A549 treated with GW870086 at 1 μM for 4 hours (cell line): ENCODE measurements around the gene KLHL8. TPM values are rescaled to one million over a fixed set of nuclear protein-coding genes. Genes with fewer than 3 reads are reported as not detected.

Source experiments
- total RNA-seq: library from RNA; stranded (reverse); fragments of 200-300 nt; extraction: Qiagen RNA extraction; gene quantifications from 5 replicates; pipeline ENCODE4 v1.2.3, GENCODE V29; 2022; ENCODE audit warnings: low read depth

Gene KLHL8
- total RNA-seq, result 2.7 to 5.8 TPM (median 5.0 TPM) in 5 replicates

DNA sequence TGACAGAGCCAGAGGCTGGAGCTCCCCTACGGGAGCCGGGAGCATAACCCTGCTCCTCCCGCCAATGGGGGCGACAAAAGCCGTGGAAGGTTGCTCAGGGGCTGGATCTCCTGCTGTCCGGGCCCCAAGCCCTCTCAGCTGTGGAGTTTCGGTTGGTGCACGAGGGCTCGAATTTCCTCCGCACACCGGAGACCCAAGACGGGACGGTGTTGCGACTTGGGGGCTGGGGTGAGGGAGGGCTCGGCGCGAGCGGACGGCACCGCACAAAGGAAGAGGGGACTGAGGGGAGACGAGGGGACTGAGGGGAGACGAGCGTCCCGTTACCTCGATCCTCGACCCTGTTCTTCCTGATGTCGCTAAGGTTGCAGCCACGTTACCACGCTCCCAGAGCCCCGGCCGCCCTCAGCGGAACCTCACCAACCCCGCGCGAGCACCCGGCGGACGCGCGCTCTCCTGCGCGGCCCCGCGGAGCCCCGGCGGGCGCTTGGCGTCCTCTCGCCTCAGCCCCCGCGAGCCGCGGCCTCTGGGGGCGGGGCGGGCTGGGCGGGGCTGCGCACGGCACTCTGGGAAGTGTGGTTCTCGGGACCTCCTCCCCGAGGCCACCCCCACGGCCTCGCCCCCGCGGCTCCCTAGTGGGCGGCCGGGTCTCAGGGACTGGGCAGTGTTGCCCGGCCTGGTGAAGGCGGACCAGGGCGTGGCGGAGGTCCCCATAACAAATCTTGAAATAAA lies at the start of gene KLHL8:
Gene KLHL8, minus strand, starts transcription at position 525 of the 729 bp plus-strand sequence. CDS start 25,079 bp downstream, outside the sequence.

Other genes with a start within 250 kb of the KLHL8 start
- 0.06 to 0.10 TPM (median 0.07 TPM) in 3 of 5 replicates, not detected in the others for gene HSD17B13, start 102.3 kb upstream of the KLHL8 start, total RNA-seq
- 42.6 to 59.8 TPM (median 54.4 TPM) in 5 replicates for gene HSD17B11, start 170.6 kb upstream of the KLHL8 start, total RNA-seq
- 26.0 to 28.2 TPM (median 26.5 TPM) in 5 replicates for gene NUDT9, start 202.0 kb upstream of the KLHL8 start, total RNA-seq